OCI-LY3 (cell line): ENCODE data around the gene NPEPPS.

Experiments used
- EZH2phosphoT487 ChIP-seq: fragments of 200-600 bp; shearing (Covaris generic); IDR thresholded peaks from 2 replicates; pipeline ENCODE4 v1.6.1; 2018; ENCODE audit warnings: antibody characterized with exemption, mixed run types, low read depth
- TF ChIP-seq, protein P1 (sequence below): fragments of 200-600, 300-600 bp; sonication (generic); IDR thresholded peaks from 2 replicates; pipeline ENCODE4 v1.5.1; 2014; ENCODE audit warnings: antibody characterized with exemption, low read length, low read depth

DNA sequence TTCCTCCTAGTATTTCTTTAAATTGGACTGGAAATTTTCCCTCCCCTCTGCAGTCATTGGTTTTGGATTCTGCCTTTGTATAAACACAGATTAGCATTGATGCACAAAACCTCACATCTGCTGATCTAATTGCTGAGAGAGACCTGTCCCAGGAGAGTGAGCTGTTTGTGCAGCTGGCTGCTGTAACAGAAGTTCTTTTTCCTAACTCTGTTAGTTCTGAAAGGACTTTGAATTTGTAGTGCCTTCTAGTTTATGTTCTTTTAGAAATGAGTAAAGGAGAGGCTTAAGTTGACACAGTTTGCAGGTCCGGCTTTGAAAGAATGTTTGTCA is 73.7 kb downstream of the NPEPPS start:
- TF ChIP-seq, protein P1, sequence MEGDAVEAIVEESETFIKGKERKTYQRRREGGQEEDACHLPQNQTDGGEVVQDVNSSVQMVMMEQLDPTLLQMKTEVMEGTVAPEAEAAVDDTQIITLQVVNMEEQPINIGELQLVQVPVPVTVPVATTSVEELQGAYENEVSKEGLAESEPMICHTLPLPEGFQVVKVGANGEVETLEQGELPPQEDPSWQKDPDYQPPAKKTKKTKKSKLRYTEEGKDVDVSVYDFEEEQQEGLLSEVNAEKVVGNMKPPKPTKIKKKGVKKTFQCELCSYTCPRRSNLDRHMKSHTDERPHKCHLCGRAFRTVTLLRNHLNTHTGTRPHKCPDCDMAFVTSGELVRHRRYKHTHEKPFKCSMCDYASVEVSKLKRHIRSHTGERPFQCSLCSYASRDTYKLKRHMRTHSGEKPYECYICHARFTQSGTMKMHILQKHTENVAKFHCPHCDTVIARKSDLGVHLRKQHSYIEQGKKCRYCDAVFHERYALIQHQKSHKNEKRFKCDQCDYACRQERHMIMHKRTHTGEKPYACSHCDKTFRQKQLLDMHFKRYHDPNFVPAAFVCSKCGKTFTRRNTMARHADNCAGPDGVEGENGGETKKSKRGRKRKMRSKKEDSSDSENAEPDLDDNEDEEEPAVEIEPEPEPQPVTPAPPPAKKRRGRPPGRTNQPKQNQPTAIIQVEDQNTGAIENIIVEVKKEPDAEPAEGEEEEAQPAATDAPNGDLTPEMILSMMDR: no peak
- TF ChIP-seq EZH2phosphoT487: no peak
